H9 (cell line): ENCODE measurements around the gene ATP2B2. TPM values are rescaled to one million over a fixed set of nuclear protein-coding genes. Genes with fewer than 3 reads are reported as not detected.

Source experiments
- DNase-seq: peaks from one replicate; pipeline ENCODE4 v3.0.0-alpha.2; 2017
- H2AFZ ChIP-seq: one replicate; pipeline ENCODE4 v1.6.1; 2013; ENCODE audit warnings: mild to moderate bottlenecking, low read length, control low read depth, moderate library complexity
- H2AK5ac ChIP-seq: 2 replicates; pipeline ENCODE4 v1.6.1; 2013; ENCODE audit warnings: low read length, control low read depth, mixed read lengths; ENCODE audit not compliant: insufficient read length
- H2BK120ac ChIP-seq: one replicate; pipeline ENCODE4 v1.6.1; 2013; ENCODE audit warnings: low read depth, mild to moderate bottlenecking, low read length, control low read depth, inconsistent platforms; ENCODE audit not compliant: poor library complexity, severe bottlenecking
- H2BK12ac ChIP-seq: 2 replicates; pipeline ENCODE4 v1.6.1; 2013; ENCODE audit warnings: low read length, control low read depth, mixed read lengths, low read depth; ENCODE audit not compliant: insufficient read length
- H2BK15ac ChIP-seq: 2 replicates; pipeline ENCODE4 v1.6.1; 2013; ENCODE audit warnings: low read depth, low read length, control low read depth
- H2BK20ac ChIP-seq: one replicate; pipeline ENCODE4 v1.6.1; 2013; ENCODE audit warnings: low read depth, mild to moderate bottlenecking, low read length, control low read depth, inconsistent platforms; ENCODE audit not compliant: poor library complexity, severe bottlenecking
- H2BK5ac ChIP-seq: 2 replicates; pipeline ENCODE4 v1.6.1; 2013; ENCODE audit warnings: low read length, control low read depth, mixed read lengths; ENCODE audit not compliant: insufficient read length
- H3K14ac ChIP-seq: 2 replicates; pipeline ENCODE4 v1.6.1; 2013; ENCODE audit warnings: low read length, control low read depth; ENCODE audit not compliant: insufficient read depth
- H3K18ac ChIP-seq: 2 replicates; pipeline ENCODE4 v1.6.1; 2013; ENCODE audit warnings: low read depth, mild to moderate bottlenecking, mixed read lengths, low read length, control low read depth; ENCODE audit not compliant: insufficient read length
- H3K23ac ChIP-seq: 2 replicates; pipeline ENCODE4 v1.6.1; 2013; ENCODE audit warnings: low read length, control low read depth, mixed read lengths, low read depth; ENCODE audit not compliant: insufficient read length
- H3K23me2 ChIP-seq: 2 replicates; pipeline ENCODE4 v1.6.1; 2013; ENCODE audit warnings: low read depth, mild to moderate bottlenecking, mixed read lengths, low read length, control low read depth; ENCODE audit not compliant: insufficient read length, poor library complexity, severe bottlenecking
- H3K27ac ChIP-seq: 2 replicates; pipeline ENCODE4 v1.5.1; 2013; ENCODE audit warnings: low read length, control low read depth, mixed read lengths, low read depth; ENCODE audit not compliant: insufficient read length
- H3K27me3 ChIP-seq: 2 replicates; pipeline ENCODE4 v1.6.1; 2013; ENCODE audit warnings: low read length, control low read depth, inconsistent platforms; ENCODE audit not compliant: insufficient read depth
- H3K4ac ChIP-seq: 2 replicates; pipeline ENCODE4 v1.6.1; 2013; ENCODE audit warnings: low read depth, mild to moderate bottlenecking, control low read depth, inconsistent platforms, low read length, moderate library complexity
- H3K4me1 ChIP-seq: 2 replicates; pipeline ENCODE4 v1.6.1; 2013; ENCODE audit warnings: low read length, control low read depth, inconsistent platforms; ENCODE audit not compliant: insufficient read depth
- H3K4me2 ChIP-seq: 2 replicates; pipeline ENCODE4 v1.6.1; 2013; ENCODE audit warnings: low read length, control low read depth, mixed read lengths; ENCODE audit not compliant: insufficient read length, insufficient read depth
- H3K56ac ChIP-seq: 2 replicates; pipeline ENCODE4 v1.6.1; 2013; ENCODE audit warnings: low read depth, mild to moderate bottlenecking, mixed read lengths, low read length, control low read depth; ENCODE audit not compliant: insufficient read length
- H3K79me1 ChIP-seq: 2 replicates; pipeline ENCODE4 v1.6.1; 2013; ENCODE audit warnings: low read depth, mild to moderate bottlenecking, moderate library complexity, low read length, control low read depth, inconsistent platforms; ENCODE audit not compliant: insufficient read depth, poor library complexity, severe bottlenecking
- H3K79me2 ChIP-seq: 2 replicates; pipeline ENCODE4 v1.6.1; 2013; ENCODE audit warnings: low read length, control low read depth, inconsistent platforms; ENCODE audit not compliant: insufficient read depth
- H3K9ac ChIP-seq: 2 replicates; pipeline ENCODE4 v1.6.1; 2013; ENCODE audit warnings: low read length, control low read depth, mixed read lengths; ENCODE audit not compliant: insufficient read length; ENCODE audit errors: extremely low read depth
- H3K9me3 ChIP-seq: one replicate; pipeline ENCODE4 v1.6.1; 2013; ENCODE audit warnings: low read depth, low read length, inconsistent platforms; ENCODE audit not compliant: control insufficient read depth
- H3T11ph ChIP-seq: one replicate; pipeline ENCODE4 v1.6.1; 2013; ENCODE audit warnings: mild to moderate bottlenecking, low read length, control low read depth, inconsistent platforms
- H4K20me1 ChIP-seq: one replicate; pipeline ENCODE4 v1.6.1; 2013; ENCODE audit not compliant: control insufficient read depth, insufficient read length, insufficient read depth
- H4K5ac ChIP-seq: 2 replicates; pipeline ENCODE4 v1.6.1; 2013; ENCODE audit warnings: low read depth, mild to moderate bottlenecking, mixed read lengths, low read length, control low read depth; ENCODE audit not compliant: insufficient read length
- H4K8ac ChIP-seq: replicated peaks from 2 replicates; pipeline ENCODE4 v1.6.1; 2013; ENCODE audit warnings: low read length, control low read depth, mixed read lengths, low read depth; ENCODE audit not compliant: insufficient read length
- H4K91ac ChIP-seq: 2 replicates; pipeline ENCODE4 v1.6.1; 2013; ENCODE audit warnings: low read depth, mild to moderate bottlenecking, moderate library complexity, mixed read lengths, low read length, control low read depth; ENCODE audit not compliant: insufficient read length
- H3K27ac Mint-ChIP-seq, 3 experiments: 2 replicates in 2 of 3; 3 replicates in 1 of 3; pipeline ENCODE4 v1.8.0; 2020 to 2021; ENCODE audit warnings: mixed read lengths in 3 of 3, mild to moderate bottlenecking in 1 of 3, moderate library complexity in 1 of 3
- H3K27me3 Mint-ChIP-seq: 2 replicates; pipeline ENCODE4 v1.8.0; 2021; ENCODE audit warnings: low read depth, mild to moderate bottlenecking, moderate library complexity, mixed read lengths
- H3K36me3 Mint-ChIP-seq, 3 experiments: 2 replicates in 2 of 3; 3 replicates in 1 of 3; pipeline ENCODE4 v1.8.0; 2020 to 2021; ENCODE audit warnings: low read depth in 3 of 3, mixed read lengths in 3 of 3; ENCODE audit not compliant: insufficient read depth in 1 of 3
- H3K4me1 Mint-ChIP-seq, 2 experiments: 2 replicates each; pipeline ENCODE4 v1.8.0; 2020; ENCODE audit warnings: mixed read lengths in 2 of 2
- H3K4me3 Mint-ChIP-seq, 2 experiments: 2 replicates in 1 of 2; 3 replicates in 1 of 2; pipeline ENCODE4 v1.8.0; 2020 to 2021; ENCODE audit warnings: mild to moderate bottlenecking in 2 of 2, mixed read lengths in 2 of 2, moderate library complexity in 1 of 2
- H3K9me3 Mint-ChIP-seq, 2 experiments: 2 replicates in 1 of 2; 3 replicates in 1 of 2; pipeline ENCODE4 v1.8.0; 2020; ENCODE audit warnings: mild to moderate bottlenecking in 2 of 2, mixed read lengths in 2 of 2, moderate library complexity in 1 of 2
- CTCF ChIP-seq: fragments of 200-600 bp; sonication (generic); conservative IDR thresholded peaks from 3 replicates; pipeline ENCODE4 v1.8.0; 2021; ENCODE audit warnings: antibody characterized with exemption, mild to moderate bottlenecking
- WGBS: extraction: QIAGEN DNeasy Blood & Tissue Kit; methylation state at CpG from one replicate; pipeline ENCODE4 v1.1.7; 2013; ENCODE audit warnings: missing lambda C conversion rate, low lambda C conversion rate, mixed read lengths; ENCODE audit not compliant: insufficient read length; ENCODE audit errors: extremely low coverage; 5-methylcytosine and 5-hydroxymethylcytosine counted together
- total RNA-seq: library from RNA; stranded (reverse); gene quantifications from 2 replicates; pipeline ENCODE4 v1.2.1, GENCODE V29; 2021

The ATP2B2 gene
- total RNA-seq, 1 experiment from 2014 or later: 0.33 TPM

- peaks cover 3% of the 10 kb centered on the region; the same call in 1 of the 2 replicates for H3K27me3 Mint-ChIP-seq
- peak overlapping the region; percentile 88 for H3K9ac ChIP-seq
These were observed 185.6 kb downstream of the ATP2B2 start for GRCh38 chr3:10319804-10320203.

More at GRCh38 chr3:10319804-10320203, 185.6 kb downstream of the ATP2B2 start:
- Histone ChIP-seq H3K27me3 (no peaks in the 10 kb centered on the region), H3K56ac (no peak overlapping the region), H3K4me2 (peak overlapping the region; percentile 97), H3K4me1 (no peaks in the 10 kb centered on the region), H4K8ac (no peak overlapping the region), H3T11ph (no peak overlapping the region), H3K79me2 (peaks cover 12% of the 10 kb centered on the region), H2BK15ac (no peak overlapping the region), H3K23ac (no peak overlapping the region), H2AFZ (no peak overlapping the region), H3K14ac (no peak overlapping the region), H3K23me2 (peaks cover 5% of the 10 kb centered on the region), H4K91ac (no peak overlapping the region), H3K27ac (no peak overlapping the region), H4K20me1 (no peaks in the 10 kb centered on the region), H2AK5ac (no peak overlapping the region), H3K18ac (no peak overlapping the region), H3K79me1 (no peaks in the 10 kb centered on the region), H3K4ac (no peak overlapping the region), H2BK20ac (no peak overlapping the region), H2BK120ac (no peak overlapping the region), H4K5ac (no peak overlapping the region), H2BK12ac (no peak overlapping the region), H3K9me3 (no peaks in the 10 kb centered on the region), H2BK5ac (no peak overlapping the region)
- Mint-ChIP-seq H3K27ac (peak overlapping the region in 2 of 3 experiments; percentile 91 to 98; a peak in 2 of 7 replicates), H3K36me3 (peaks cover 12 to 37% (median 29%) of the 10 kb centered on the region in 3 experiments; a peak in 6 of 7 replicates), H3K4me3 (peak overlapping the region; percentile 97 to 98), H3K4me1 (peaks cover 0 to 8% of the 10 kb centered on the region in 2 experiments; a peak in 3 of 4 replicates), H3K9me3 (no peaks in the 10 kb centered on the region)
- DNase-seq: no peak
- no CpG with 5 or more reads among the region's 3 CpGs for WGBS
- no peak for TF ChIP-seq CTCF
